CD14-positive monocyte (primary cell): ENCODE measurements around the gene TGFB2. TPM values are rescaled to one million over a fixed set of nuclear protein-coding genes. Genes with fewer than 3 reads are reported as not detected.

Source experiments
- DNase-seq, 3 donors: peaks; one replicate each; pipeline ENCODE4 v3.0.0-alpha.2; 2011 to 2022
- H2AFZ ChIP-seq: 2 replicates; pipeline ENCODE4 v1.6.0; 2012; ENCODE audit warnings: mild to moderate bottlenecking, low read depth, low read length, inconsistent platforms; ENCODE audit not compliant: insufficient read depth, poor library complexity, severe bottlenecking
- H3K27ac ChIP-seq, 2 donors: 1 replicate in 1 of 2; 2 replicates in 1 of 2; pipeline ENCODE4 v1.5.1; 2012 to 2013; ENCODE audit warnings: low read length in 2 of 2, control low read depth in 1 of 2, inconsistent platforms in 1 of 2, low read depth in 1 of 2, mild to moderate bottlenecking in 1 of 2
- H3K27me3 ChIP-seq, 2 donors: one replicate each; pipeline versions ENCODE4 v1.6.0 to v1.6.1; 2011 to 2013; ENCODE audit warnings: low read length in 2 of 2; ENCODE audit not compliant: control insufficient read depth in 2 of 2, insufficient read depth in 2 of 2
- H3K36me3 ChIP-seq, 2 donors: replicated peaks in 1 of 2; 1 replicate in 1 of 2; 2 replicates in 1 of 2; pipeline versions ENCODE4 v1.5.1 to v1.6.1; 2012 to 2013; ENCODE audit warnings: low read length in 2 of 2, control low read depth in 1 of 2, inconsistent platforms in 1 of 2, mild to moderate bottlenecking in 1 of 2; ENCODE audit not compliant: insufficient read depth in 2 of 2, control insufficient read depth in 1 of 2
- H3K4me1 ChIP-seq, 2 donors: 1 replicate in 1 of 2; 2 replicates in 1 of 2; pipeline versions ENCODE4 v1.5.1 to v1.6.1; 2012 to 2013; ENCODE audit warnings: low read length in 2 of 2, control low read depth in 1 of 2, inconsistent platforms in 1 of 2, mild to moderate bottlenecking in 1 of 2, moderate library complexity in 1 of 2; ENCODE audit not compliant: insufficient read depth in 2 of 2, control insufficient read depth in 1 of 2
- H3K4me2 ChIP-seq: replicated peaks from 2 replicates; pipeline ENCODE3; 2012; ENCODE audit warnings: low read length, moderate library complexity, mild to moderate bottlenecking; ENCODE audit not compliant: poor library complexity, severe bottlenecking; ENCODE audit errors: extremely low read depth
- H3K4me3 ChIP-seq, 3 experiments: fragments of 200-600 bp in 1 of 3; sonication (generic) in 1 of 3; replicated peaks in 1 of 3; 1 replicate in 2 of 3; 2 replicates in 1 of 3; pipeline ENCODE4 v1.5.1; 2011 to 2013; ENCODE audit warnings: low read length in 3 of 3, mild to moderate bottlenecking in 3 of 3, control low read depth in 2 of 3, low read depth in 2 of 3, inconsistent platforms in 1 of 3, moderate library complexity in 1 of 3
- H3K79me2 ChIP-seq: 2 replicates; pipeline ENCODE4 v1.6.0; 2012; ENCODE audit warnings: mild to moderate bottlenecking, control low read depth, inconsistent platforms, low read length, moderate library complexity; ENCODE audit not compliant: insufficient read depth
- H3K9ac ChIP-seq: 2 replicates; pipeline ENCODE4 v1.6.0; 2017; ENCODE audit warnings: low read length, mild to moderate bottlenecking; ENCODE audit not compliant: insufficient read depth, poor library complexity, severe bottlenecking
- H3K9me3 ChIP-seq, 2 donors: replicated peaks in 1 of 2; 1 replicate in 1 of 2; 2 replicates in 1 of 2; pipeline versions ENCODE4 v1.5.1 to v1.6.1; 2012 to 2013; ENCODE audit warnings: low read length in 2 of 2, control low read depth in 1 of 2; ENCODE audit not compliant: control insufficient read depth in 1 of 2, insufficient read depth in 1 of 2
- H4K20me1 ChIP-seq: 2 replicates; pipeline ENCODE4 v1.6.0; 2012; ENCODE audit warnings: mild to moderate bottlenecking, low read length, control low read depth, moderate library complexity; ENCODE audit not compliant: insufficient read depth
- H3K27ac Mint-ChIP-seq, 7 donors: one replicate each; pipeline ENCODE4 v1.8.0; 2020; ENCODE audit warnings: mild to moderate bottlenecking in 7 of 7, mixed read lengths in 7 of 7, moderate library complexity in 6 of 7, inconsistent platforms in 2 of 7
- H3K27me3 Mint-ChIP-seq, 3 donors: one replicate each; pipeline ENCODE4 v1.8.0; 2021 to 2022; ENCODE audit warnings: low read depth in 3 of 3, mild to moderate bottlenecking in 3 of 3, mixed read lengths in 3 of 3, moderate library complexity in 3 of 3, inconsistent platforms in 1 of 3
- H3K36me3 Mint-ChIP-seq, 2 donors: one replicate each; pipeline ENCODE4 v1.8.0; 2020; ENCODE audit warnings: mixed read lengths in 2 of 2, inconsistent platforms in 1 of 2, mild to moderate bottlenecking in 1 of 2
- H3K4me1 Mint-ChIP-seq: one replicate; pipeline ENCODE4 v1.8.0; 2020; ENCODE audit warnings: mild to moderate bottlenecking, mixed read lengths
- H3K4me3 Mint-ChIP-seq, 2 donors: one replicate each; pipeline ENCODE4 v1.8.0; 2020; ENCODE audit warnings: mild to moderate bottlenecking in 2 of 2, mixed read lengths in 2 of 2, moderate library complexity in 1 of 2
- H3K9me3 Mint-ChIP-seq, 7 donors: one replicate each; pipeline ENCODE4 v1.8.0; 2020 to 2022; ENCODE audit warnings: mixed read lengths in 7 of 7, mild to moderate bottlenecking in 6 of 7, moderate library complexity in 6 of 7, inconsistent platforms in 2 of 7
- WGBS: methylation state at CpG from one replicate; pipeline ENCODE4 v1.1.5; 2013; ENCODE audit warnings: missing lambda C conversion rate; ENCODE audit not compliant: insufficient coverage; 5-methylcytosine and 5-hydroxymethylcytosine counted together
- intact Hi-C, 2 donors: fragments of 100-400 bp; cut with micrococcal nuclease; formaldehyde crosslinking; loops; one replicate each; pipeline versions ENCODE4 v1.15.0 to v1.15.1; 2023
- polyA plus RNA-seq, 3 donors: library from polyadenylated mRNA; depleted of rRNA in 1 of 3; unstranded in 2 of 3; stranded (reverse) in 1 of 3; fragments of 300-500 nt in 2 of 3; fragments of >200 nt in 1 of 3; fragmentation: Illumina TruSeq in 2 of 3; gene quantifications; 1 replicate in 2 of 3; 2 replicates in 1 of 3; pipeline ENCODE4 v1.2.3, GENCODE V29; 2012 to 2021
- TF ChIP-seq, protein P1 (sequence below): fragments of 200-600 bp; IDR thresholded peaks from one replicate; pipeline ENCODE4 v1.8.0; 2022; ENCODE audit warnings: antibody characterized with exemption, mild to moderate bottlenecking

The TGFB2 gene
- polyA plus RNA-seq, 3 donors: 0.01 TPM; not detected in 2

DNA sequence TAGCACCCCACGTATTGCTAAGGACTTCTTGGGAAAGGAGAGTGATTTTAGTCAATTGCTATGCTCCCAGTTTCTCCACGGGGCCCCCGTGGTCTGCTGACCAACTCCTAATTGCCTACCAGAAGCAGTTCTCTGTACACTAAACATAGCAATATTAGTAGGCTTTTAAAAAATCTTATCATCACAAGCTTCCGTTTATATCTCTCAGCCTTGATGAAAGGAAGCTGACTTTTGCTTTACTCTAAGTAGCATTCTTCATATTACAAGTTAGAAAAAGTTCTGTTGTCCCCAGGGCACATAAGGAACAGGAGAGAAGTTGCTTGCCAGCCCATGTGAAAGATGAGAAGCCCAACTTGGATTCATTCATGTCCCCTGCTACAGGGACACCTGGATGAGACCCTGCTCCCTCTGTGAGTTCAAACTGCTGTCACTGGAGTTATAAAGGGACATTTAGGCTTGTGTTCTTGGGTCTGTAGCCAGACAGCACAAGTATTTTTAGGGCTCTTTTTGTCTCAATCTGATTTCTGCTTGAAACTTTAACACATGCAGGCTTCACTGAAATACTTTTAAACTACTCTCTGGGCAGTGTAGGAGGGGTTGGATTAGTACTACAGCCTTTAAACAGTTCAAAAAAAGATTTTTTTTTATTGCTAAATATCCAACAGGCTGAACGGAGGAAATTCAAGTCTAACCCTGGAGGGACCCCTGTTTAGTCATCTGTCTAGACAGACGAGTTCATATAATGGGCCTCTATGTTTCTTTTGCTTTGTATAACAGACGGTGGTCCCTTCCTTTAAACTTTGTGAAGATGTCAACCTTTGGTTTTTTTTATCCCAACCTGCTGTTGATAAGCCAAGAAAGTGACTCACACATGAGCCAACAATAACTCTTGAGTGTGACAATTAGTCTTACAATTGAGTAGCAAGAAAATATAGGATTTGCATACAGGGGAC, 29.5 kb downstream of the TGFB2 start:
- Histone ChIP-seq H3K4me1 (peaks cover 2 to 5% of the 10 kb centered on the region in 2 donors), H3K27me3 (peaks cover 40 to 58% of the 10 kb centered on the region in 2 donors), H3K4me2 (no peak overlapping the region), H3K9me3 (no peaks in the 10 kb centered on the region), H4K20me1 (no peaks in the 10 kb centered on the region), H2AFZ (no peak overlapping the region), H3K79me2 (no peaks in the 10 kb centered on the region), H3K36me3 (no peaks in the 10 kb centered on the region), H3K4me3 (no peak overlapping the region), H3K27ac (no peak overlapping the region), H3K9ac (no peak overlapping the region)
- WGBS: 88% methylated on average over 2 of the region's 7 CpGs
- Mint-ChIP-seq H3K4me1 (peaks cover 12% of the 10 kb centered on the region), H3K36me3 (no peaks in the 10 kb centered on the region), H3K4me3 (no peak overlapping the region), H3K9me3 (no peaks in the 10 kb centered on the region), H3K27me3 (peaks cover 37 to 61% (median 59%) of the 10 kb centered on the region in 3 donors), H3K27ac (no peak overlapping the region)
- TF ChIP-seq, protein P1, sequence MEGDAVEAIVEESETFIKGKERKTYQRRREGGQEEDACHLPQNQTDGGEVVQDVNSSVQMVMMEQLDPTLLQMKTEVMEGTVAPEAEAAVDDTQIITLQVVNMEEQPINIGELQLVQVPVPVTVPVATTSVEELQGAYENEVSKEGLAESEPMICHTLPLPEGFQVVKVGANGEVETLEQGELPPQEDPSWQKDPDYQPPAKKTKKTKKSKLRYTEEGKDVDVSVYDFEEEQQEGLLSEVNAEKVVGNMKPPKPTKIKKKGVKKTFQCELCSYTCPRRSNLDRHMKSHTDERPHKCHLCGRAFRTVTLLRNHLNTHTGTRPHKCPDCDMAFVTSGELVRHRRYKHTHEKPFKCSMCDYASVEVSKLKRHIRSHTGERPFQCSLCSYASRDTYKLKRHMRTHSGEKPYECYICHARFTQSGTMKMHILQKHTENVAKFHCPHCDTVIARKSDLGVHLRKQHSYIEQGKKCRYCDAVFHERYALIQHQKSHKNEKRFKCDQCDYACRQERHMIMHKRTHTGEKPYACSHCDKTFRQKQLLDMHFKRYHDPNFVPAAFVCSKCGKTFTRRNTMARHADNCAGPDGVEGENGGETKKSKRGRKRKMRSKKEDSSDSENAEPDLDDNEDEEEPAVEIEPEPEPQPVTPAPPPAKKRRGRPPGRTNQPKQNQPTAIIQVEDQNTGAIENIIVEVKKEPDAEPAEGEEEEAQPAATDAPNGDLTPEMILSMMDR: no peak
- intact Hi-C loops: no loop called here
- DNase-seq: no peak

DNA sequence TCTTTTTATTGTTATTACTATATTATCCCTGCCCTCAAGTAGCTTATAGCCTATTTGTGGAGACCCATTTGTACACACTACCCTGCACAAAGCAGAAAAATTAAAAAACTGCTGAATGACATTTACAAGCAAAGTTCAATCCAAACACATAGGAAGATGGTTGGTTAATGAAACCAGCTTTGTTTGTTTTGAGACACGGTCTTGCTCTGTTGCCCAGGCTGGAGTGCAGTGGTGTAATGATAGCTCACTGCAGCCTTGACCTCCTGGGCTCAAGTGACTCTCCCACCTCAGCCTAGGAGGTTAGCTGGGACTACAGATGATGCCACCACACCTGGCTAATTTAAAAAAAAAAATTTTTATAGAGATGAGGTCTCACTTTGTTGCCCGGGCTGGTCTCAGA, 31.6 kb downstream of the TGFB2 start:
- H3K9me3 ChIP-seq: no peaks in the 10 kb centered on the region
- H3K4me1 Mint-ChIP-seq: peaks cover 12% of the 10 kb centered on the region
- intact Hi-C loops: no loop called here
- no peak for DNase-seq
- H3K79me2 ChIP-seq: no peaks in the 10 kb centered on the region
- H4K20me1 ChIP-seq: no peaks in the 10 kb centered on the region
- H3K27ac Mint-ChIP-seq: no peak overlapping the region
- H2AFZ ChIP-seq: no peak overlapping the region
- WGBS: 89% methylated on average over 1 of the region's 2 CpGs
- TF ChIP-seq, protein P1: no peak
- H3K4me3 ChIP-seq: no peak overlapping the region
- H3K27me3 ChIP-seq: peaks cover 49 to 60% of the 10 kb centered on the region in 2 donors
- no peak overlapping the region for H3K4me2 ChIP-seq
- H3K4me1 ChIP-seq: peaks cover 2 to 5% of the 10 kb centered on the region in 2 donors
- H3K4me3 Mint-ChIP-seq: peak overlapping the region in 1 of 2 donors; percentile 19
- H3K36me3 Mint-ChIP-seq: no peaks in the 10 kb centered on the region
- H3K9me3 Mint-ChIP-seq: no peaks in the 10 kb centered on the region
- H3K27ac ChIP-seq: no peak overlapping the region
- H3K36me3 ChIP-seq: no peaks in the 10 kb centered on the region
- peaks cover 41 to 70% (median 69%) of the 10 kb centered on the region in 3 donors for H3K27me3 Mint-ChIP-seq
- no peak overlapping the region for H3K9ac ChIP-seq
